Heart right ventricle (tissue), 16 donors: Measurements from ENCODE around the gene MOG. TPM values are rescaled to one million over a fixed set of nuclear protein-coding genes. Genes with fewer than 3 reads are reported as not detected.

Experiments
- ATAC-seq, 8 donors: fragments of 200-7000 bp; cut with Tn5 transposase; one replicate each; pipeline ENCODE4 v1.9.1; 2020; ENCODE audit warnings: mild to moderate bottlenecking in 8 of 8, moderate library complexity in 8 of 8, moderate number of reproducible peaks in 1 of 8
- DNase-seq, 2 donors: peaks; one replicate each; pipeline ENCODE4 v3.0.0-alpha.2; 2020
- H3K27ac ChIP-seq, 10 donors: fragments of 200-600 bp; sonication (generic) in 2 of 10; one replicate each; pipeline versions ENCODE4 v1.5.0 to v1.8.0; 2020 to 2022; ENCODE audit warnings: mild to moderate bottlenecking in 3 of 10
- H3K27me3 ChIP-seq, 7 donors: fragments of 200-600 bp; one replicate each; pipeline ENCODE4 v1.8.0; 2021 to 2022; ENCODE audit warnings: mild to moderate bottlenecking in 2 of 7
- H3K36me3 ChIP-seq, 9 donors: fragments of 200-600 bp; sonication (generic) in 1 of 9; one replicate each; pipeline versions ENCODE4 v1.5.0 to v1.8.0; 2020 to 2022; ENCODE audit warnings: mild to moderate bottlenecking in 2 of 9
- H3K4me1 ChIP-seq, 9 donors: fragments of 200-600 bp; sonication (generic) in 1 of 9; one replicate each; pipeline versions ENCODE4 v1.5.0 to v1.8.0; 2020 to 2022; ENCODE audit warnings: mild to moderate bottlenecking in 4 of 9
- H3K4me3 ChIP-seq, 10 donors: fragments of 200-600 bp; sonication (generic) in 2 of 10; one replicate each; pipeline versions ENCODE4 v1.5.0 to v1.8.0; 2020 to 2022; ENCODE audit warnings: mild to moderate bottlenecking in 7 of 10, moderate library complexity in 2 of 10
- H3K9me3 ChIP-seq, 11 donors: fragments of 200-600 bp in 10 of 11; sonication (generic) in 2 of 11; one replicate each; pipeline versions ENCODE4 v1.5.0 to v1.8.0; 2013 to 2022; ENCODE audit warnings: mild to moderate bottlenecking in 2 of 11, control low read depth in 1 of 11, moderate library complexity in 1 of 11
- WGBS, 2 donors: extraction: QIAGEN DNeasy Blood & Tissue Kit; methylation state at CpG; one replicate each; pipeline ENCODE4 v1.1.7; 2013; ENCODE audit warnings: inconsistent platforms in 1 of 2; 5-methylcytosine and 5-hydroxymethylcytosine counted together
- intact Hi-C, 10 donors: fragments of 100-400 bp; cut with DNase I; formaldehyde crosslinking; loops; one replicate each; pipeline versions ENCODE4 v1.11.1 to v1.14.2; 2022
- polyA plus RNA-seq, 2 donors: library from polyadenylated mRNA; stranded (reverse); fragments of 200-250 nt; gene quantifications; one replicate each; pipeline ENCODE4 v1.2.3, GENCODE V29; 2013
- total RNA-seq, 10 donors: library from RNA; stranded (reverse); fragmentation: NEBNext Ultra II Directional in 3 of 10; extraction: Animal tissue kit (Norgen Biotek cat#: 25700) in 3 of 10; gene quantifications; one replicate each; pipeline versions ENCODE4 v1.2.1 to v1.2.4, GENCODE V29; 2021 to 2023
- TF ChIP-seq, protein P1 (sequence below), 9 donors: fragments of 200-600 bp; sonication (generic) in 2 of 9; IDR thresholded peaks; one replicate each; pipeline versions ENCODE4 v1.5.0 to v1.8.0; 2021 to 2022; ENCODE audit warnings: antibody characterized with exemption in 9 of 9, mild to moderate bottlenecking in 5 of 9, moderate library complexity in 1 of 9
- donor health status: Arrhythmogenic right ventricular cardiomyopathy.
- donor health status: ischemic (EF 13 %, LVEDD 7.1; RV severe dilation, severe dysfunction).
- donor health status: healthy with polysubstance abuse.
- donor health status: DM: no; HTN: yes; CAD: no.
- donor health status: DM: no; HTN: no; CAD: no.
- donor health status: ischemic (EF 25% LVEDD 6.9; RV normal size, moderate dysfunction).
- donor health status: ischemic (EF 25% LVEDD 5.7; RV mildly dilated, moderate dysfunction).
- donor health status: healthy.
- donor health status: DM: yes; HTN: yes; CAD: no.
- donor health status: Ischemic cardiomyopathy.
- donor health status: ischemic (EF 35%, LVEDD 5.7; RV mildly dilated, moderate dysfunction).
- donor health status: nonischemic (EF 11% LVEDD 7.7; RV severe dilation, severe dysfunction).
- donor health status: DM: yes; HTN: yes; CAD: no.
- donor health status: PGD.
- donor health status: ischemic (EF 29% LVEDD 5.4; RV normal size, mild dysfunction).
- donor health status: nonischemic (EF 23%, LVEDD 6.1; RV moderate dilation, normal function).

The MOG gene
- total and polyA plus RNA-seq, 12 donors: 0.19 to 13.6 (median 2.9) TPM

DNA sequence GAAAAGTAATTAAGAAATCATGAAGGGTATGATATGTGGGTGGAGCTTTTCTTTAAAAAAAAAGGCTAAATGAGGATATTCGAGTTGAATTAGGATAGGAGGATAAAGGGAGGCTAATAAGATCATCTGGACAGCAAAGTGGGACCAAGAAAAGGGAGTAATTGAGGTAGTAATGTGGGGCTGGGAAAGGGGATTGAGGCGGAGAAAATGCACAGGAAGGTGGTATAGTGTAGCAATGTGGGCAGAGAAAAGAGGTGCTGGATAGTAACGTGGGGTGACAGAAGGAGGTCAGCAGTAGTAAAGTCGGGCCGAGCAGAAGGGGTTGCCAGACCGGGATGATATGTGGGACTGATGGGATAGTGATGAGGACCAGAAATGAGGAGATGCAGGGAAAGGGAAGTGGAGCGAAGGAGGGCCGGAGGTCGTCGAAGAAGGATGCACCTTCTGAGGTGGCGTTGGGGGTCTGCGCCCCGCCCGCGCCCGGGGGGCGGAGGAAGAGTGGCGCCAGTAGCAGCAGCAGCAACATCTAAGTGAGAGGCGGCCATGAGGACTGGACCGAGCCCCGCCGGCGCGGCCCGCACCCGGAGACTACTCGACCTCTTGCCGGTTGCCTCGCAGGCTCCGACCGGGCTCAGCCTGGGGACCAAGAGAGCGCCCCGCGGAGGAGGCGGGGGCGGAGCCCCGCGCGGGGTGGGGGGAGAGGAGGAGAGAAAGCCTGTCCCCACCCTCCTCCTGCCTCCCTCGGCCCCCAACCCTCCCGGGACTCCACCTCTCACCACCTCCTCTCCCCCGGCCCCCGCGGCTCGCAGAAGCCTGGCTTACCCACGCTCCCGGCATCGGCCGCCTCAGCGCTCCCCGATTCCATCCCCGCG, 24.8 kb upstream of the MOG start:
- 8% methylated on average over 28 to 49 of the region's 53 CpGs for WGBS, 2 donors
- TF ChIP-seq, protein P1, sequence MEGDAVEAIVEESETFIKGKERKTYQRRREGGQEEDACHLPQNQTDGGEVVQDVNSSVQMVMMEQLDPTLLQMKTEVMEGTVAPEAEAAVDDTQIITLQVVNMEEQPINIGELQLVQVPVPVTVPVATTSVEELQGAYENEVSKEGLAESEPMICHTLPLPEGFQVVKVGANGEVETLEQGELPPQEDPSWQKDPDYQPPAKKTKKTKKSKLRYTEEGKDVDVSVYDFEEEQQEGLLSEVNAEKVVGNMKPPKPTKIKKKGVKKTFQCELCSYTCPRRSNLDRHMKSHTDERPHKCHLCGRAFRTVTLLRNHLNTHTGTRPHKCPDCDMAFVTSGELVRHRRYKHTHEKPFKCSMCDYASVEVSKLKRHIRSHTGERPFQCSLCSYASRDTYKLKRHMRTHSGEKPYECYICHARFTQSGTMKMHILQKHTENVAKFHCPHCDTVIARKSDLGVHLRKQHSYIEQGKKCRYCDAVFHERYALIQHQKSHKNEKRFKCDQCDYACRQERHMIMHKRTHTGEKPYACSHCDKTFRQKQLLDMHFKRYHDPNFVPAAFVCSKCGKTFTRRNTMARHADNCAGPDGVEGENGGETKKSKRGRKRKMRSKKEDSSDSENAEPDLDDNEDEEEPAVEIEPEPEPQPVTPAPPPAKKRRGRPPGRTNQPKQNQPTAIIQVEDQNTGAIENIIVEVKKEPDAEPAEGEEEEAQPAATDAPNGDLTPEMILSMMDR (IDR thresholded peaks at IDR 0.05): no peak
- intact Hi-C loops: no loop called here

DNA sequence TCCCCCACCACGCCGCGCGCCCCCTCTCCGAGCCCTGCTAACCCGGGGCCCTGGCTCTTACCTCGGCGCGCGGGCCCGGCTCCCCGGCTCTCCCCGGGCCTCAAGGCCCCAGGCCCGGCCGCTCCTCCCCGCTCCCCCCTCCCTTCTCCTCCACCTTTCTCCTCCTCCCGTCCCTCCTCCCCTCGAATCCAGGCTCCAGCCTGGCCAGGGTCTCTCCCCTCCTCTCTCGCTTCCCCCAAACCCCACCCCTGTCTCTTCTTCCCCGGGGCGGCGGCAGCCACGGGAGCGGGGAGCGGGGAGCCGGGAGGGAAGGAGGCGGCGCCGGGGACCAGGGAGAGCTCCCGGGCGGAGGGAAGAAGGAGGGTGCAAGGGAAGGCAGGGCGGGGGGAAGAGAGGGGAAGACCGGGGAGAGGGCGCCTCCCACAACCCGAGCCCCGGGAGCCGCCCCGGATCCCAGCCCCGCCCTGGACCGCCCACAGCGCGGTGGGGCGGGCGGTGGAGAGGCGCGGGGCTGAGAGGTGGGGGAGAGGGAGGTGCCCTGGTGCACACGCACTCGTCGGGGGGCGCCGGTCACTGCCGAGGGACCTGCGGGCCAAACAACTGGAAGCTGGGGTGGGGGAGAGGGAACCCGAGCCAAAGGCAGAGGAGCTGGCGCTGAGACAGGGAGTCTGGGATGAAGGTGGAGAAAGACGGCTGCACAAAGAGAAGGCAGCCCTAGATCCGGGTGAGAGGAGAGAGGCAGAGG, 23.9 kb upstream of the MOG start, which contains the start of gene GABBR1:
Gene GABBR1, minus strand, starts transcription at position 395 of the 745 bp plus-strand sequence. CDS start 798 bp downstream, outside the sequence.
- ATAC-seq: peak; percentile 92 to 97 (median 94)
- Histone ChIP-seq H3K36me3 (peaks cover 0 to 4% (median 0%) of the 10 kb centered on the region in 9 donors), H3K27ac (peak within 1 kb of the TSS in 9 of 10 donors; percentile 59 to 83 (median 78)), H3K9me3 (no peaks in the 10 kb centered on the region), H3K4me3 (peak within 1 kb of the TSS; percentile 62 to 87 (median 78)), H3K4me1 (peaks cover 4 to 48% (median 32%) of the 10 kb centered on the region in 9 donors), H3K27me3 (peaks cover 0 to 20% (median 0%) of the 10 kb centered on the region in 7 donors)
- 0% methylated on average over 39 to 53 of the region's 57 CpGs for WGBS, 2 donors
- DNase-seq: peak; percentile 88 to 89
- TF ChIP-seq, protein P1 (IDR thresholded peaks at IDR 0.05): no peak
- intact Hi-C loops: loop anchor here in 1 of 10 donors (1.0 kb wide), 1 partner anchor 16 kb away; no protein-coding TSS in a partner anchor

More for the DNA sequence above, 24.8 kb upstream of the MOG start:
- Histone ChIP-seq H3K9me3 (no peaks in the 10 kb centered on the region), H3K4me3 (peak overlapping the region; percentile 62 to 87 (median 78)), H3K27ac (peak overlapping the region in 9 of 10 donors; percentile 59 to 83 (median 78)), H3K27me3 (peaks cover 0 to 20% (median 0%) of the 10 kb centered on the region in 7 donors), H3K36me3 (peaks cover 0 to 4% (median 0%) of the 10 kb centered on the region in 9 donors), H3K4me1 (peaks cover 4 to 54% (median 39%) of the 10 kb centered on the region in 9 donors)
- DNase-seq (peak; percentile 62 to 77), ATAC-seq (peak; percentile 8 to 67 (median 28))

DNA sequence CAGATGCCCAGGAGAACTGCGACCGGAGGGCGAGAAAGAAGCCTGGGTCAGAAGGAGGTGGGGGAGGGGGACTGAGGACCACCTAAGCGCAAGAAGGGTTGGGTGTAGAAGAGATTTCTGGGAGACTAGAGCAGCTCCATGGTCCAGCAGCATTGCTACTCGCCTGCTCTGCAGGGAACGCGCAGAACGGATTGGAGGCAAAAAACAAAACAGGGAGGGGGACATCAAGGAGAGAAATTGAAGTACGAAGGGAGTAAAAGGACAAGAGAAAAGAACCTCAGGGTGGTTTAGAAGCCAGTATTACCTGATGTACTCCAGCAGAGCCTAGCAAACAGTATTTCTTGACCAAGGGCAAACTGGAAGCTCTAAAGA, 23.4 kb upstream of the MOG start:
- ATAC-seq: peak in 4 of 8 donors; percentile 0 to 27 (median 10)
- H3K36me3 ChIP-seq: peaks cover 0 to 4% (median 0%) of the 10 kb centered on the region in 9 donors
- H3K27me3 ChIP-seq: peaks cover 0 to 20% (median 0%) of the 10 kb centered on the region in 7 donors
- H3K4me3 ChIP-seq: peak overlapping the region; percentile 62 to 87 (median 78)
- intact Hi-C loops: loop anchor here in 1 of 10 donors (1.0 kb wide), 1 partner anchor 16 kb away; no protein-coding TSS in a partner anchor
- TF ChIP-seq, protein P1 (IDR thresholded peaks at IDR 0.05): no peak
- WGBS, 2 donors: 4 to 7% methylated on average over 9 of the region's 9 CpGs
- peak overlapping the region in 9 of 10 donors; percentile 22 to 83 (median 78) for H3K27ac ChIP-seq
- H3K4me1 ChIP-seq: peaks cover 4 to 44% (median 28%) of the 10 kb centered on the region in 9 donors
- no peaks in the 10 kb centered on the region for H3K9me3 ChIP-seq
- no peak for DNase-seq

DNA sequence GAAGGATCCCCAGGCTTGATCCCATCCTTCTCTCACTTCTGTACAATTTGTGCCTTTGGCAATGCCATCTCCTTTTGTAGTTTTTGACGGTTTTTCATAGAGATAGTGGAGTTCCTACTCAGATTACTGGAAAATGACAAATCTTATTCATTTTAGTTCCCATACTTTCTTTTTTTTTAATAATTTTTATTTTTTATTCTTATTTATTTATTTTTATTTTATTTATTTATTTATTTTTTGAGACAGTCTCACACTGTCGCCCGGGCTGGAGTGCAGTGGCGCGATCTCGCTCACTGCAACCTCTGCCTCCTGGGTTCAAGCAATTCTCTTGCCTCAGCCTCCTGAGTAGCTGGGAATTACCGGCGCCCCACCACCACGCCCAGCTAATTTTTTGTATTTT, 19.6 kb upstream of the MOG start:
- Histone ChIP-seq H3K27ac (no peak overlapping the region), H3K9me3 (no peaks in the 10 kb centered on the region), H3K36me3 (no peaks in the 10 kb centered on the region), H3K4me1 (peaks cover 0 to 9% (median 7%) of the 10 kb centered on the region in 9 donors), H3K27me3 (peaks cover 0 to 4% (median 0%) of the 10 kb centered on the region in 7 donors), H3K4me3 (no peak overlapping the region)
- TF ChIP-seq, protein P1 (IDR thresholded peaks at IDR 0.05): no peak
- DNase-seq: no peak
- intact Hi-C loops: no loop called here
- 90 to 96% methylated on average over 9 of the region's 9 CpGs for WGBS, 2 donors
- no peak for ATAC-seq
